H1 (cell line): ENCODE data around the gene NDC1. TPM values are rescaled to one million over a fixed set of nuclear protein-coding genes. Genes with fewer than 3 reads are reported as not detected.
A peak's percentile ranks its signal among the peaks of the same experiment; 100 is the strongest.

Experiments used
- ATF2 ChIP-seq: IDR thresholded peaks from 2 replicates; pipeline ENCODE4 v1.6.1; 2012; ENCODE audit warnings: low read length, inconsistent platforms
- ATF3 ChIP-seq: IDR thresholded peaks from 2 replicates; pipeline ENCODE4 v1.6.1; 2011; ENCODE audit warnings: low read depth, mild to moderate bottlenecking, low read length; ENCODE audit not compliant: insufficient read depth
- BRCA1 ChIP-seq: IDR thresholded peaks from 2 replicates; pipeline ENCODE4 v1.6.1; 2012; ENCODE audit warnings: low read depth, low read length, improper control_type of control experiment
- CTBP2 ChIP-seq: IDR thresholded peaks from 2 replicates; pipeline ENCODE4 v1.7.0; 2011; ENCODE audit warnings: borderline replicate concordance, mild to moderate bottlenecking, moderate library complexity, mixed read lengths, low read length; ENCODE audit not compliant: insufficient read depth, insufficient read length
- EP300 ChIP-seq, 2 experiments: IDR thresholded peaks; 1 replicate in 1 of 2; 2 replicates in 1 of 2; pipeline ENCODE4 v1.6.1; 2011 to 2012; ENCODE audit warnings: low read depth in 2 of 2, low read length in 2 of 2, mild to moderate bottlenecking in 2 of 2, borderline replicate concordance in 1 of 2, inconsistent platforms in 1 of 2, moderate library complexity in 1 of 2
- FOSL1 ChIP-seq: IDR thresholded peaks from 2 replicates; pipeline ENCODE4 v1.6.1; 2011; ENCODE audit warnings: mild to moderate bottlenecking, low read depth, low read length, moderate library complexity; ENCODE audit not compliant: insufficient read depth
- HDAC2 ChIP-seq, 2 experiments: fragments of 300-600 bp in 1 of 2; sonication (generic) in 1 of 2; IDR thresholded peaks; 2 replicates each; pipeline ENCODE4 v1.6.1; 2011 to 2012; ENCODE audit warnings: low read depth in 2 of 2, low read length in 2 of 2, mild to moderate bottlenecking in 2 of 2, moderate library complexity in 2 of 2, borderline replicate concordance in 1 of 2, inconsistent platforms in 1 of 2
- HDAC6 ChIP-seq: IDR thresholded peaks from one replicate; pipeline ENCODE4 v1.7.1; 2012; ENCODE audit warnings: low read depth, mild to moderate bottlenecking, inconsistent platforms, low read length, moderate library complexity
- JUN ChIP-seq: IDR thresholded peaks from 2 replicates; pipeline ENCODE4 v1.6.1; 2011; ENCODE audit warnings: low read depth, mild to moderate bottlenecking, improper control_type of control experiment, low read length
- KDM5A ChIP-seq: fragments of 200-600 bp; IDR thresholded peaks from 2 replicates; pipeline ENCODE4 v1.7.1; 2012; ENCODE audit warnings: mild to moderate bottlenecking, low read length, inconsistent platforms, mixed read lengths
- MAFK ChIP-seq: IDR thresholded peaks from 2 replicates; pipeline ENCODE4 v1.6.1; 2012; ENCODE audit warnings: low read depth, mild to moderate bottlenecking, improper control_type of control experiment, low read length
- NRF1 ChIP-seq: IDR thresholded peaks from 2 replicates; pipeline ENCODE4 v1.6.1; 2011; ENCODE audit warnings: mild to moderate bottlenecking, low read depth, low read length, improper control_type of control experiment
- PHF8 ChIP-seq: fragments of 200-600 bp; sonication (generic); conservative IDR thresholded peaks from 2 replicates; pipeline ENCODE4 v1.7.1; 2012; ENCODE audit warnings: low read depth, mild to moderate bottlenecking, inconsistent platforms, low read length, moderate library complexity
- POLR2A ChIP-seq, 2 experiments: IDR thresholded peaks; 1 replicate in 1 of 2; 2 replicates in 1 of 2; pipeline ENCODE4 v1.6.1; 2011; ENCODE audit warnings: low read depth in 2 of 2, low read length in 2 of 2, mild to moderate bottlenecking in 2 of 2; ENCODE audit errors: control extremely low read depth in 1 of 2
- POLR2AphosphoS5 ChIP-seq: IDR thresholded peaks from 2 replicates; pipeline ENCODE4 v1.6.1; 2011; ENCODE audit warnings: low read depth, low read length
- RBBP5 ChIP-seq: IDR thresholded peaks from 2 replicates; pipeline ENCODE4 v1.7.1; 2012; ENCODE audit warnings: low read depth, mild to moderate bottlenecking, inconsistent platforms, low read length, moderate library complexity, borderline replicate concordance
- SAP30 ChIP-seq: fragments of 300-600 bp; sonication (generic); IDR thresholded peaks from 2 replicates; pipeline ENCODE4 v1.7.1; 2012; ENCODE audit warnings: low read length, moderate library complexity, mild to moderate bottlenecking, inconsistent platforms; ENCODE audit not compliant: insufficient read depth, insufficient replicate concordance
- SP2 ChIP-seq: IDR thresholded peaks from 2 replicates; pipeline ENCODE4 v1.6.1; 2012; ENCODE audit warnings: mild to moderate bottlenecking, low read length, inconsistent platforms
- SP4 ChIP-seq: IDR thresholded peaks from 2 replicates; pipeline ENCODE4 v1.6.1; 2012; ENCODE audit warnings: low read length, inconsistent platforms
- SRF ChIP-seq: IDR thresholded peaks from 2 replicates; pipeline ENCODE4 v1.6.1; 2011; ENCODE audit warnings: mild to moderate bottlenecking, low read depth, low read length, moderate library complexity
- SUZ12 ChIP-seq: fragments of 200-600 bp; sonication (generic); IDR thresholded peaks from 2 replicates; pipeline ENCODE4 v1.6.1; 2012; ENCODE audit warnings: mild to moderate bottlenecking, inconsistent platforms, low read length, moderate library complexity, mixed read lengths
- polyA plus RNA-seq, 7 experiments: library from polyadenylated mRNA; depleted of rRNA in 3 of 7; stranded (reverse) in 5 of 7; unstranded in 2 of 7; fragments of >200 nt in 5 of 7; fragments of 200-250 nt in 2 of 7; gene quantifications; 1 replicate in 5 of 7; 2 replicates in 1 of 7; 4 replicates in 1 of 7; pipeline versions ENCODE4 v1.2.1 to v1.2.3, GENCODE V29; 2011 to 2013; ENCODE audit warnings: missing spikeins in 2 of 7, mixed read lengths in 2 of 7
- total RNA-seq: library from RNA; stranded (reverse); fragmentation: NEBNext Ultra II Directional; extraction: Animal tissue kit (Norgen Biotek cat#: 25700); gene quantifications from 2 replicates; pipeline ENCODE4 v1.2.1, GENCODE V29; 2021

NDC1 gene
- total and polyA plus RNA-seq, 2 of the 8 experiments (the other 6 are each of a cell fraction or from before 2014, with no cell fraction given): 62.9 to 66.1 TPM

GRCh38 chr1:53837924-53838653 is at the start of gene NDC1 (continued):
- peak; percentile 76; the same call in 1 of the 2 replicates for TF ChIP-seq RBBP5
- no peak for TF ChIP-seq SAP30
- TF ChIP-seq HDAC2 (IDR thresholded peaks at IDR 0.05; ENCODE audit: borderline replicate concordance in 1 of 2, low read depth in 2 of 2, low read length in 2 of 2): 0 out of 4 replicates have a peak, but pooled peaks of 1 of the 2 experiments have one; percentile 75
- peak; percentile 80 for TF ChIP-seq PHF8
- no peak for TF ChIP-seq ATF3
- TF ChIP-seq SUZ12: no peak
- TF ChIP-seq JUN: no peak
- TF ChIP-seq HDAC6: no peak
- peak; percentile 71 for TF ChIP-seq CTBP2
- peak; percentile 68; the same call in 1 of the 2 replicates for TF ChIP-seq POLR2AphosphoS5
- TF ChIP-seq SP4: peak; percentile 98
- peak; percentile 44 to 67; a peak in 2 of 3 replicates for TF ChIP-seq POLR2A (IDR thresholded peaks at IDR 0.05; ENCODE audit: control extremely low read depth in 1 of 2, low read depth in 2 of 2, low read length in 2 of 2)
- TF ChIP-seq ATF2: no peak
- no peak for TF ChIP-seq SRF
- TF ChIP-seq FOSL1: no peak
- TF ChIP-seq KDM5A: no peak
- no peak for TF ChIP-seq NRF1
- no peak for TF ChIP-seq SP2
- no peak for TF ChIP-seq BRCA1
- TF ChIP-seq EP300 (IDR thresholded peaks at IDR 0.05; ENCODE audit: borderline replicate concordance in 1 of 2, low read depth in 2 of 2, low read length in 2 of 2): no peak
- no peak for TF ChIP-seq MAFK
